Smooth muscle cell (in vitro differentiated cells): ENCODE results near the gene RMI1. TPM values are rescaled to one million over a fixed set of nuclear protein-coding genes. Genes with fewer than 3 reads are reported as not detected.

ENCODE experiments used
- DNase-seq: peaks from one replicate; lab custom pipeline; 2025; ENCODE audit not compliant: unreplicated experiment; lab: John Stamatoyannopoulos, UW
- H2AFZ ChIP-seq: fragments of 200-600 bp; sonication (generic); 2 replicates; pipeline ENCODE4 v1.6.0; 2016; ENCODE audit warnings: antibody characterized with exemption, low read depth, mild to moderate bottlenecking
- H3F3A ChIP-seq: fragments of 200-600 bp; sonication (generic); 2 replicates; pipeline ENCODE4 v1.6.0; 2017; ENCODE audit warnings: antibody characterized with exemption, low read depth
- H3K27ac ChIP-seq: fragments of 200-600 bp; sonication (generic); 2 replicates; pipeline ENCODE4 v1.5.1; 2016; ENCODE audit warnings: low read depth, mild to moderate bottlenecking
- H3K27me3 ChIP-seq: fragments of 200-600 bp; sonication (generic); 2 replicates; pipeline ENCODE4 v1.6.1; 2016; ENCODE audit warnings: low read depth, mild to moderate bottlenecking
- H3K36me3 ChIP-seq: fragments of 200-600 bp; sonication (generic); 2 replicates; pipeline ENCODE4 v1.5.1; 2016; ENCODE audit warnings: low read depth
- H3K4me1 ChIP-seq: fragments of 200-600 bp; sonication (generic); 2 replicates; pipeline ENCODE4 v1.5.1; 2016; ENCODE audit warnings: low read depth
- H3K4me2 ChIP-seq: fragments of 200-600 bp; sonication (generic); 2 replicates; pipeline ENCODE4 v1.6.0; 2016; ENCODE audit warnings: mild to moderate bottlenecking
- H3K4me3 ChIP-seq: fragments of 200-600 bp; sonication (generic); 2 replicates; pipeline ENCODE4 v1.5.1; 2016; ENCODE audit warnings: mild to moderate bottlenecking
- H3K79me2 ChIP-seq: fragments of 200-600 bp; sonication (generic); 2 replicates; pipeline ENCODE4 v1.6.0; 2016; ENCODE audit warnings: low read depth, mild to moderate bottlenecking
- H3K9ac ChIP-seq: fragments of 200-600 bp; sonication (generic); 2 replicates; pipeline ENCODE4 v1.6.0; 2016; ENCODE audit warnings: low read depth
- H3K9me3 ChIP-seq: fragments of 200-600 bp; sonication (generic); replicated peaks from 2 replicates; pipeline ENCODE4 v1.5.1; 2016; ENCODE audit warnings: low read depth
- H4K20me1 ChIP-seq: fragments of 200-600 bp; sonication (generic); 2 replicates; pipeline ENCODE4 v1.6.0; 2016; ENCODE audit warnings: low read depth
- WGBS: methylation state at CpG from one replicate; pipeline ENCODE4 v1.1.7; 2016; ENCODE audit warnings: low lambda C conversion rate; 5-methylcytosine and 5-hydroxymethylcytosine counted together
- polyA plus RNA-seq: library from polyadenylated mRNA; unstranded; fragments of >200 nt; fragmentation: Nextera tagmentation; extraction: Ambion mirVana; gene quantifications from 2 replicates; pipeline ENCODE4 v1.2.1, GENCODE V29; 2016
- total RNA-seq: library from RNA; depleted of rRNA; stranded (reverse); fragments of >200 nt; gene quantifications from 2 replicates; pipeline ENCODE4 v1.2.3, GENCODE V29; 2014
- TF ChIP-seq, protein P1 (sequence below): fragments of 200-600 bp; sonication (generic); IDR thresholded peaks from 2 replicates; pipeline ENCODE4 v1.5.1; 2017; ENCODE audit warnings: borderline replicate concordance, mild to moderate bottlenecking, antibody characterized with exemption; ENCODE audit not compliant: insufficient read depth, poor library complexity, severe bottlenecking

Gene RMI1
- total RNA-seq (8.3 and 11.1 TPM in 2 replicates), polyA plus RNA-seq (3.2 and 3.6 TPM in 2 replicates)

DNA sequence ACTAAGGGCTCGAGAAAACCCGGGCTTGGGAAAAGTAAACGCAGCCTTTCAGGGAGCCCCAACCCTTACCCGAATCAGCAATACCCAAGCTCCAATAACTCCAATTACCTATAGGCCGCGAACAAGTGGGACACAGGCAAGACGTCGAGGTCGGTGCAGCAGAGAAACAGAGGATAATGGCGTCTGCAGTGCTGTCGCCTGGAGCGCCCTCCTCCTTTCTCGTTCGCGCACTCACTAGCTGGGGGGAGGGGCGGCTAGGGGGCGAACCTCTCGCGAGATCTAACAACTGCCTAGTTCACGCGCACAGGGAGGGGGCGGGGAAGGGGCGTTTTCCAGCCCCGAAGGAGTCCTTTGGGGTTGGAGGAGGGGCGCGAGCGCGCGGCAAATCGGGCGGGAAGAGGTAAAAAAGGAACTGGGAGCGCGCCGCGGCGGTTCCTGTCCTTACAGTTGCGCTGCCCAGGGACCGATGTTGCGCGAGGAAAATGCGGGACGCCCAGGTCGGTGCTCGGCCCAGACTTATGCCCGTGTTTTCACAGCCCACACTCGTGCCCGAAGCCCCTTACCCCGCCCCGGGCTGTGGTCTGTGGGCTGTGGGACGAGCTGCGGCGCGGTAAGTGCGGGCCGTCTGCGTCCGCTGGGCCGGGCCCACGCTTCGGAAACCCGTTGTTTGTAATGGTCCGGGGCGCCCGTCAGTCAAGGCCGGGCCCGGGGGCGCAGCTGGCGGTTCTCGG is at the start of gene RMI1:
Gene RMI1 (plus strand): TSS at position 411 of the 731 bp plus-strand sequence. CDS start 20,182 bp downstream, outside the sequence.
- Histone ChIP-seq H3K9me3 (no peaks in the 10 kb centered on the region), H3K36me3 (peaks cover 14% of the 10 kb centered on the region), H3K27me3 (no peaks in the 10 kb centered on the region), H3K79me2 (peaks cover 91% of the 10 kb centered on the region), H3K27ac (peak within 1 kb of the TSS; percentile 96), H3F3A (peaks cover 15% of the 10 kb centered on the region), H3K4me2 (peak within 1 kb of the TSS; percentile 94), H3K4me1 (peaks cover 18% of the 10 kb centered on the region), H3K9ac (peak within 1 kb of the TSS; percentile 100), H4K20me1 (peaks cover 39% of the 10 kb centered on the region), H2AFZ (peak within 1 kb of the TSS; percentile 91), H3K4me3 (peak within 1 kb of the TSS; percentile 84)
- WGBS: under 1% methylated on average over 55 of the region's 69 CpGs
- DNase-seq: peak; percentile 99
- TF ChIP-seq, protein P1, sequence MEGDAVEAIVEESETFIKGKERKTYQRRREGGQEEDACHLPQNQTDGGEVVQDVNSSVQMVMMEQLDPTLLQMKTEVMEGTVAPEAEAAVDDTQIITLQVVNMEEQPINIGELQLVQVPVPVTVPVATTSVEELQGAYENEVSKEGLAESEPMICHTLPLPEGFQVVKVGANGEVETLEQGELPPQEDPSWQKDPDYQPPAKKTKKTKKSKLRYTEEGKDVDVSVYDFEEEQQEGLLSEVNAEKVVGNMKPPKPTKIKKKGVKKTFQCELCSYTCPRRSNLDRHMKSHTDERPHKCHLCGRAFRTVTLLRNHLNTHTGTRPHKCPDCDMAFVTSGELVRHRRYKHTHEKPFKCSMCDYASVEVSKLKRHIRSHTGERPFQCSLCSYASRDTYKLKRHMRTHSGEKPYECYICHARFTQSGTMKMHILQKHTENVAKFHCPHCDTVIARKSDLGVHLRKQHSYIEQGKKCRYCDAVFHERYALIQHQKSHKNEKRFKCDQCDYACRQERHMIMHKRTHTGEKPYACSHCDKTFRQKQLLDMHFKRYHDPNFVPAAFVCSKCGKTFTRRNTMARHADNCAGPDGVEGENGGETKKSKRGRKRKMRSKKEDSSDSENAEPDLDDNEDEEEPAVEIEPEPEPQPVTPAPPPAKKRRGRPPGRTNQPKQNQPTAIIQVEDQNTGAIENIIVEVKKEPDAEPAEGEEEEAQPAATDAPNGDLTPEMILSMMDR: no peak

DNA sequence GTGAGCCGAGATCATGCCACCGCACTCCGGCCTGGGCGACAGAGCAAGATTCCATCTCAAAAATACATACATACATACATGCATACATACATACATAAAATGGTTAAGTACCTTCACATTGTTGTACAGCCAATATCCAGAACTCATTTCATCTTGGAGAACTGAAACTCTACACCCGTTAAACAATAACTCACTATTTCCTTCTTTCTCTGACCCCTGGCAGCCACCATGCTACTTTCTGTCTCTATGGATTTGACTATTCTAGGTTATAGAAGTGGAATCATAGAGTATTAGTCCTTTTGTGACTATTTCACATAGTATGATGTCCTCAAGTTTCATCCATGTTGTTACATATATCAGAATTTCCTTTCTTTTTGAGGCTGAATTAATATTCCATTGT is 49.7 kb upstream of the RMI1 start:
- Histone ChIP-seq H3K9ac (no peak overlapping the region), H3K27me3 (no peaks in the 10 kb centered on the region), H3K4me1 (peaks cover 18% of the 10 kb centered on the region), H3F3A (no peaks in the 10 kb centered on the region), H3K4me2 (no peak overlapping the region), H3K36me3 (no peaks in the 10 kb centered on the region), H3K9me3 (no peaks in the 10 kb centered on the region), H3K27ac (no peak overlapping the region), H4K20me1 (no peaks in the 10 kb centered on the region), H2AFZ (no peak overlapping the region), H3K4me3 (no peak overlapping the region), H3K79me2 (no peaks in the 10 kb centered on the region)
- TF ChIP-seq, protein P1: no peak
- WGBS: 96% methylated on average over 5 of the region's 5 CpGs
- no peak for DNase-seq

DNA sequence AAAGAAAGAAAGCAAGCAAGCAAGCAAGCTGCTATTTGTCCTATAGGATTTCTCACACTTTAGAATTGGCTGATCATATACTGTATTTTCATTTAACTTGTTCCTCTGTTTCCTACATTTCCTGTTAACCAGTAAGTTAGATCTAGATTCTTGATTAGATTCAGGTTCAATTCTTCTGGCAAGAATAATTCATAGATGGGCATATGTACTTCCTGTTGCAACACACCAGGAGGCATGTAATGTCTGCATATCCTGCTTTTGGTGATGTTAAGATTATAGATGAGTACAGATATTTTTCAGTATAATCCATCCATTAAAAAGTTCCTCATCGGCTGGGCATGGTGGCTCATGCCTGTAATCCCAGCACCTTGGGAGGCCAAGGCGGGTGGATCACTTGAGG is 48.6 kb upstream of the RMI1 start:
- Histone ChIP-seq H3K9me3 (no peaks in the 10 kb centered on the region), H4K20me1 (no peaks in the 10 kb centered on the region), H3K27ac (no peak overlapping the region), H2AFZ (no peak overlapping the region), H3K9ac (no peak overlapping the region), H3K4me2 (no peak overlapping the region), H3K4me1 (peaks cover 18% of the 10 kb centered on the region), H3K36me3 (no peaks in the 10 kb centered on the region), H3K27me3 (no peaks in the 10 kb centered on the region), H3K4me3 (no peak overlapping the region), H3K79me2 (no peaks in the 10 kb centered on the region), H3F3A (no peaks in the 10 kb centered on the region)
- TF ChIP-seq, protein P1: no peak
- no peak for DNase-seq
- WGBS: 74% methylated on average over 2 of the region's 2 CpGs

DNA sequence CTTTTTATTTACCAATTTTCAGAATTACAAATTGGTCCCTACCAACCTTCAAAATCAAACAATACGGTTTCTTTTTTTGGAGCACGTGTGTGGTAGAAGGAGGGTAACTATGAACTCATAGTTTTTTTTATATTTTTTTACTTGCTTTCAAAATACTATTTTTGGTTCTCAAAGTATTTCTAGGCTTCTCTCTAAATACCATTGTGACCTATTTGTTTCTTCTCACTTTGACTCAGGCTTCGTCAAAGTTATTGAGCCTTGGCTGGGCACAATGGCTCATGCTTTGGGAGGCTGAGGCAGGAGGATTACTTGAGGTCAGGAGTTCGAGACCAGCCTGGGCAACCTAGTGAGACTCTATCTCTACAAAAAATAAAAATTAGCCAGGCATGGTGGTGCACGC is 47.8 kb upstream of the RMI1 start:
- DNase-seq: no peak
- no peaks in the 10 kb centered on the region for H3K79me2 ChIP-seq
- H3K4me3 ChIP-seq: no peak overlapping the region
- WGBS: 93% methylated on average over 5 of the region's 5 CpGs
- H3K9me3 ChIP-seq: no peaks in the 10 kb centered on the region
- H3K27me3 ChIP-seq: no peaks in the 10 kb centered on the region
- H3K36me3 ChIP-seq: no peaks in the 10 kb centered on the region
- H3K4me2 ChIP-seq: no peak overlapping the region
- no peak overlapping the region for H2AFZ ChIP-seq
- H3F3A ChIP-seq: no peaks in the 10 kb centered on the region
- no peaks in the 10 kb centered on the region for H4K20me1 ChIP-seq
- peaks cover 18% of the 10 kb centered on the region for H3K4me1 ChIP-seq
- no peak overlapping the region for H3K9ac ChIP-seq
- H3K27ac ChIP-seq: no peak overlapping the region
- TF ChIP-seq, protein P1: no peak
